WI38 (cell line): ENCODE results near the gene TSPAN14.
A peak's percentile ranks its signal among the peaks of the same experiment; 100 is the strongest.

Experiments used
- H3K4me3 ChIP-seq: 2 replicates; pipeline ENCODE4 v1.5.1; 2011; ENCODE audit warnings: low read depth, mild to moderate bottlenecking, control low read depth, low read length
- CTCF ChIP-seq: IDR thresholded peaks from 2 replicates; pipeline ENCODE4 v1.5.1; 2012; ENCODE audit warnings: low read depth, mild to moderate bottlenecking, control low read depth, low read length

Gene TSPAN14

GRCh38 chr10:80453842-80454512 lies at the start of gene TSPAN14:
Gene TSPAN14, plus strand, starts transcription at chr10:80454310. Its CDS starts 34,924 bp downstream, at chr10:80489234.
- no peak for TF ChIP-seq CTCF
- peak within 1 kb of the TSS; percentile 70 for H3K4me3 ChIP-seq

GRCh38 chr10:80405035-80405434 lies 49.1 kb upstream of the TSPAN14 start:
- no peak overlapping the region for H3K4me3 ChIP-seq
- TF ChIP-seq CTCF = no peak

- TF ChIP-seq CTCF = no peak
Observed at GRCh38 chr10:80405626-80406025, 48.5 kb upstream of the TSPAN14 start.

GRCh38 chr10:80406204-80406603 lies 47.9 kb upstream of the TSPAN14 start:
- no peak overlapping the region for H3K4me3 ChIP-seq
- no peak for TF ChIP-seq CTCF

More at GRCh38 chr10:80405626-80406025, 48.5 kb upstream of the TSPAN14 start:
- H3K4me3 ChIP-seq = no peak overlapping the region

- no peak for TF ChIP-seq CTCF
- no peak overlapping the region for H3K4me3 ChIP-seq
Observed at GRCh38 chr10:80407812-80408241, 46.3 kb upstream of the TSPAN14 start.

- no peak for TF ChIP-seq CTCF
- H3K4me3 ChIP-seq = no peak within 1 kb of the TSS
Observed at GRCh38 chr10:80408242-80409101, 45.6 kb upstream of the TSPAN14 start, which contains the start of gene PRXL2A. Gene PRXL2A, plus strand, starts transcription at chr10:80408551. Its CDS starts 11,917 bp downstream, at chr10:80420468.

- no peak for TF ChIP-seq CTCF
- no peak overlapping the region for H3K4me3 ChIP-seq
Observed at GRCh38 chr10:80409121-80409520, 45.0 kb upstream of the TSPAN14 start.
